ENCODE measurements around the gene ENDOV. TPM values are rescaled to one million over a fixed set of nuclear protein-coding genes. Genes with fewer than 3 reads are reported as not detected.

Gene ENDOV
- total RNA-seq, 4 donors from 2014 or later = 9.1 to 14.7 (median 13.0) TPM

GRCh38 chr17:80424878-80425765 lies 10.2 kb downstream of the ENDOV start:
- no peak for TF ChIP-seq POLR2A (IDR thresholded peaks at IDR 0.05; ENCODE audit: low read depth)
- no peak for TF ChIP-seq EP300 (IDR thresholded peaks at IDR 0.05)
- no peak for TF ChIP-seq POLR2AphosphoS5 (IDR thresholded peaks at IDR 0.05)
- TF ChIP-seq CTCF (IDR thresholded peaks at IDR 0.05) = no peak
- H3K27ac ChIP-seq (replicated peaks in 1 of 4) = no peak overlapping the region
- 72% methylated on average over 17 of the region's 27 CpGs for WGBS
- DNase-seq (ENCODE audit: extremely low spot score) = no peak
- H3K4me1 ChIP-seq = peaks cover 8 to 22% (median 9%) of the 10 kb centered on the region in 4 donors
- H3K9me3 ChIP-seq = no peaks in the 10 kb centered on the region
- intact Hi-C loops (cut with DNase I) = loop anchor here (5.0 to 10.0 kb wide), 2 partner anchors 440 to 557 kb away; no protein-coding TSS in a partner anchor
- H3K4me3 ChIP-seq = no peak overlapping the region
- no peaks in the 10 kb centered on the region for H3K27me3 ChIP-seq
- H3K36me3 ChIP-seq = peaks cover 3 to 29% (median 21%) of the 10 kb centered on the region in 4 donors

- 76% methylated on average over 7 of the region's 9 CpGs for WGBS
- no peak overlapping the region for H3K27ac ChIP-seq (replicated peaks in 1 of 4)
- DNase-seq (ENCODE audit: extremely low spot score) = no peak
- intact Hi-C loops (cut with DNase I) = loop anchor here (5.0 to 10.0 kb wide), 2 partner anchors 439 to 556 kb away; no protein-coding TSS in a partner anchor
- H3K9me3 ChIP-seq = no peaks in the 10 kb centered on the region
- TF ChIP-seq EP300 (IDR thresholded peaks at IDR 0.05) (no peak), CTCF (IDR thresholded peaks at IDR 0.05) (no peak), POLR2A (IDR thresholded peaks at IDR 0.05; ENCODE audit: low read depth) (no peak), POLR2AphosphoS5 (IDR thresholded peaks at IDR 0.05) (no peak)
- H3K36me3 ChIP-seq = peaks cover 3 to 33% (median 23%) of the 10 kb centered on the region in 4 donors
- no peak overlapping the region for H3K4me3 ChIP-seq
- H3K27me3 ChIP-seq = no peaks in the 10 kb centered on the region
- H3K4me1 ChIP-seq = peaks cover 8 to 22% (median 9%) of the 10 kb centered on the region in 4 donors
These were observed 11.0 kb downstream of the ENDOV start for GRCh38 chr17:80425835-80426426.

- DNase-seq (ENCODE audit: extremely low spot score) = no peak
- H3K36me3 ChIP-seq = peaks cover 3 to 40% (median 23%) of the 10 kb centered on the region in 4 donors
- TF ChIP-seq EP300 (IDR thresholded peaks at IDR 0.05) (no peak), POLR2AphosphoS5 (IDR thresholded peaks at IDR 0.05) (peak in 1 of 2 donors; percentile 39), CTCF (IDR thresholded peaks at IDR 0.05) (peak in 2 of 3 experiments; percentile 97)
- H3K9me3 ChIP-seq = no peaks in the 10 kb centered on the region
- no peak overlapping the region for H3K27ac ChIP-seq (replicated peaks in 1 of 4)
- intact Hi-C loops (cut with DNase I) = loop anchor here (1.0 to 10.0 kb wide), 3 partner anchors 149 to 556 kb away; no protein-coding TSS in a partner anchor
- no peaks in the 10 kb centered on the region for H3K27me3 ChIP-seq
- H3K4me1 ChIP-seq = peaks cover 8 to 22% (median 9%) of the 10 kb centered on the region in 4 donors
- no peak overlapping the region for H3K4me3 ChIP-seq
- 62% methylated on average over 10 of the region's 24 CpGs for WGBS
These were observed 11.8 kb downstream of the ENDOV start for GRCh38 chr17:80426671-80427326.

GRCh38 chr17:80427366-80428282 lies 12.7 kb downstream of the ENDOV start:
- intact Hi-C loops (cut with DNase I) = loop anchor here (1.0 to 10.0 kb wide), 3 partner anchors 148 to 555 kb away; no protein-coding TSS in a partner anchor
- no peak for DNase-seq (ENCODE audit: extremely low spot score)
- no peaks in the 10 kb centered on the region for H3K9me3 ChIP-seq
- H3K4me1 ChIP-seq = peaks cover 8 to 18% (median 9%) of the 10 kb centered on the region in 4 donors
- 94% methylated on average over 12 of the region's 27 CpGs for WGBS
- H3K27ac ChIP-seq (replicated peaks in 1 of 4) = no peak overlapping the region
- TF ChIP-seq EP300 (IDR thresholded peaks at IDR 0.05) = no peak
- TF ChIP-seq CTCF (IDR thresholded peaks at IDR 0.05) = no peak
- no peak for TF ChIP-seq POLR2A (IDR thresholded peaks at IDR 0.05; ENCODE audit: low read depth)
- no peak for TF ChIP-seq POLR2AphosphoS5 (IDR thresholded peaks at IDR 0.05)
- no peak overlapping the region for H3K4me3 ChIP-seq
- peaks cover 3 to 40% (median 23%) of the 10 kb centered on the region in 4 donors for H3K36me3 ChIP-seq
- no peaks in the 10 kb centered on the region for H3K27me3 ChIP-seq
